ENCODE measurements around the gene ANTXRL.
"Not testable (repeated sequence)": the region's sequence is repeated elsewhere in the genome, so short reads cannot be mapped to it uniquely, and the experiment has no call there.

ANTXRL gene

GRCh38 chr10:46277840-46278239 lies 9.0 kb upstream of the ANTXRL start:
- no peak for DNase-seq

- not testable (repeated sequence) for DNase-seq
Observed at GRCh38 chr10:46282421-46282831, 4.4 kb upstream of the ANTXRL start.

GRCh38 chr10:46282842-46283574 lies 3.8 kb upstream of the ANTXRL start:
- DNase-seq: peak; percentile 90

- no peak for DNase-seq
Observed at GRCh38 chr10:46283580-46284285, 3.1 kb upstream of the ANTXRL start.

GRCh38 chr10:46284286-46285229 lies 2.2 kb upstream of the ANTXRL start:
- peak; percentile 92 for DNase-seq

GRCh38 chr10:46285300-46285699 lies 1.5 kb upstream of the ANTXRL start:
- no peak for DNase-seq

GRCh38 chr10:46285966-46286620 lies 704 bp upstream of the ANTXRL start:
- peak; percentile 25 for DNase-seq

GRCh38 chr10:46287846-46288477 lies 1.2 kb downstream of the ANTXRL start:
- peak; percentile 24 for DNase-seq

GRCh38 chr10:46288601-46289206 lies 1.9 kb downstream of the ANTXRL start:
- peak; percentile 53 for DNase-seq

- no peak for DNase-seq
Observed at GRCh38 chr10:46289209-46289810, 2.5 kb downstream of the ANTXRL start.

GRCh38 chr10:46290101-46290886 lies 3.5 kb downstream of the ANTXRL start:
- peak; percentile 47 for DNase-seq

- DNase-seq: peak; percentile 57
Observed at GRCh38 chr10:46291817-46292572, 5.2 kb downstream of the ANTXRL start.

- DNase-seq: peak; percentile 53
Observed at GRCh38 chr10:46292573-46293023, 5.8 kb downstream of the ANTXRL start.

- peak; percentile 24 for DNase-seq
Observed at GRCh38 chr10:46293228-46293627, 6.4 kb downstream of the ANTXRL start.

GRCh38 chr10:46293832-46294640 lies 7.2 kb downstream of the ANTXRL start:
- peak; percentile 50 for DNase-seq

- DNase-seq: no peak
Observed at GRCh38 chr10:46294641-46295220, 7.9 kb downstream of the ANTXRL start.

- not testable (repeated sequence) for DNase-seq
Observed at GRCh38 chr10:46295350-46296010, 8.7 kb downstream of the ANTXRL start.

- DNase-seq: not testable (repeated sequence)
Observed at GRCh38 chr10:46296086-46296485, 9.3 kb downstream of the ANTXRL start.

Measured in activated effector memory CD4-positive, alpha-beta T cell treated with anti-CD3 and anti-CD28 coated beads, Interleukin-2, amount 50 U/mL, for 16 hours (primary cell).